ENCODE data around the gene CCDC81. TPM values are rescaled to one million over a fixed set of nuclear protein-coding genes. Genes with fewer than 3 reads are reported as not detected.

Gene CCDC81
- total RNA-seq, 2 experiments from 2014 or later, result 0.27 to 0.47 TPM

GRCh38 chr11:86418513-86418912 lies 43.8 kb downstream of the CCDC81 start:
- Histone ChIP-seq H3K27ac (ENCODE audit: low read depth in 1 of 2, low read length in 2 of 2) (no peak overlapping the region), H3K4me1 (ENCODE audit: insufficient read depth, low read length) (no peaks in the 10 kb centered on the region), H3K9me3 (ENCODE audit: control insufficient read depth in 1 of 2, insufficient read depth in 1 of 2, low read length in 2 of 2) (no peaks in the 10 kb centered on the region), H3K4me3 (ENCODE audit: low read length) (no peak overlapping the region), H3K36me3 (ENCODE audit: insufficient read depth, low read length) (no peaks in the 10 kb centered on the region), H3K27me3 (ENCODE audit: control insufficient read depth in 1 of 2, insufficient read depth in 2 of 2, low read length in 2 of 2) (no peaks in the 10 kb centered on the region)
- Mint-ChIP-seq H3K27me3 (no peaks in the 10 kb centered on the region), H3K27ac (no peak overlapping the region), H3K36me3 (ENCODE audit: low read depth) (no peaks in the 10 kb centered on the region), H3K4me3 (no peak overlapping the region), H3K9me3 (no peaks in the 10 kb centered on the region), H3K4me1 (ENCODE audit: low read depth) (no peaks in the 10 kb centered on the region)
- DNase-seq, result no peak
- ChIA-PET CTCF (no interaction called here), POLR2A (no interaction called here)
- no peak for TF ChIP-seq CTCF (IDR thresholded peaks at IDR 0.05)
- no peak for ATAC-seq (ENCODE audit: poor library complexity)
- intact Hi-C loops (cut with DNase I, micrococcal nuclease), result no loop called here

- TF ChIP-seq CTCF (IDR thresholded peaks at IDR 0.05), result no peak
- Mint-ChIP-seq H3K9me3 (no peaks in the 10 kb centered on the region), H3K4me1 (ENCODE audit: low read depth) (no peaks in the 10 kb centered on the region), H3K27ac (no peak overlapping the region), H3K4me3 (no peak overlapping the region), H3K27me3 (no peaks in the 10 kb centered on the region), H3K36me3 (ENCODE audit: low read depth) (no peaks in the 10 kb centered on the region)
- POLR2A ChIA-PET, result no interaction called here
- ATAC-seq (ENCODE audit: poor library complexity), result no peak
- Histone ChIP-seq H3K27me3 (ENCODE audit: control insufficient read depth in 1 of 2, insufficient read depth in 2 of 2, low read length in 2 of 2) (no peaks in the 10 kb centered on the region), H3K27ac (ENCODE audit: low read depth in 1 of 2, low read length in 2 of 2) (no peak overlapping the region), H3K4me1 (ENCODE audit: insufficient read depth, low read length) (no peaks in the 10 kb centered on the region), H3K9me3 (ENCODE audit: control insufficient read depth in 1 of 2, insufficient read depth in 1 of 2, low read length in 2 of 2) (no peaks in the 10 kb centered on the region), H3K36me3 (ENCODE audit: insufficient read depth, low read length) (no peaks in the 10 kb centered on the region), H3K4me3 (ENCODE audit: low read length) (no peak overlapping the region)
- intact Hi-C loops (cut with DNase I, micrococcal nuclease), result no loop called here
- DNase-seq, result no peak
- CTCF ChIA-PET, result no interaction called here
These were observed 44.2 kb downstream of the CCDC81 start for GRCh38 chr11:86418917-86419316.

- Mint-ChIP-seq H3K9me3 (peaks cover 3% of the 10 kb centered on the region), H3K4me1 (ENCODE audit: low read depth) (no peaks in the 10 kb centered on the region), H3K4me3 (no peak overlapping the region), H3K27me3 (no peaks in the 10 kb centered on the region), H3K27ac (no peak overlapping the region), H3K36me3 (ENCODE audit: low read depth) (no peaks in the 10 kb centered on the region)
- no peak overlapping the region for H3K27ac ChIP-seq (ENCODE audit: low read depth in 1 of 2, low read length in 2 of 2)
- ChIA-PET CTCF (no interaction called here), POLR2A (no interaction called here)
- no peaks in the 10 kb centered on the region for H3K36me3 ChIP-seq (ENCODE audit: insufficient read depth, low read length)
- TF ChIP-seq CTCF (IDR thresholded peaks at IDR 0.05), result no peak
- ATAC-seq (ENCODE audit: poor library complexity) (no peak), DNase-seq (no peak)
- no peaks in the 10 kb centered on the region for H3K9me3 ChIP-seq (ENCODE audit: control insufficient read depth in 1 of 2, insufficient read depth in 1 of 2, low read length in 2 of 2)
- no peaks in the 10 kb centered on the region for H3K27me3 ChIP-seq (ENCODE audit: control insufficient read depth in 1 of 2, insufficient read depth in 2 of 2, low read length in 2 of 2)
- H3K4me3 ChIP-seq (ENCODE audit: low read length), result no peak overlapping the region
- intact Hi-C loops (cut with DNase I, micrococcal nuclease), result no loop called here
- no peaks in the 10 kb centered on the region for H3K4me1 ChIP-seq (ENCODE audit: insufficient read depth, low read length)
These were observed 47.3 kb downstream of the CCDC81 start for GRCh38 chr11:86421946-86422345.
